ENCODE measurements around the gene TNFAIP8L1.

Gene TNFAIP8L1

GRCh38 chr19:4690361-4690760, 51.0 kb downstream of the TNFAIP8L1 start:
- H3K27me3 ChIP-seq (ENCODE audit: insufficient read depth, poor library complexity, severe bottlenecking): no peaks in the 10 kb centered on the region
- TF ChIP-seq SPI1 (IDR thresholded peaks at IDR 0.05; ENCODE audit: borderline replicate concordance, low read depth) (peak; percentile 50), REST (IDR thresholded peaks at IDR 0.05; ENCODE audit: insufficient replicate concordance, low read depth) (no peak)
- H3K4me3 ChIP-seq (replicated peaks; ENCODE audit: insufficient read depth, low read length): no peak overlapping the region
- H3K27ac ChIP-seq (replicated peaks): no peak overlapping the region
- no peak for DNase-seq (ENCODE audit: low read depth in 1 of 2, low spot score in 1 of 2)

GRCh38 chr19:4691373-4691772, 52.1 kb downstream of the TNFAIP8L1 start:
- TF ChIP-seq SPI1 (IDR thresholded peaks at IDR 0.05; ENCODE audit: borderline replicate concordance, low read depth): no peak
- TF ChIP-seq GABPA (IDR thresholded peaks at IDR 0.05; ENCODE audit: low read depth): no peak
- DNase-seq (ENCODE audit: low read depth in 1 of 2, low spot score in 1 of 2): no peak
- no peaks in the 10 kb centered on the region for H3K27me3 ChIP-seq (ENCODE audit: insufficient read depth, poor library complexity, severe bottlenecking)
- H3K27ac ChIP-seq (replicated peaks): no peak overlapping the region
- no peak overlapping the region for H3K4me3 ChIP-seq (replicated peaks; ENCODE audit: insufficient read depth, low read length)

- DNase-seq (ENCODE audit: low read depth in 1 of 2, low spot score in 1 of 2): no peak
- no peak overlapping the region for H3K4me3 ChIP-seq (replicated peaks; ENCODE audit: insufficient read depth, low read length)
- TF ChIP-seq POLR2AphosphoS5 (IDR thresholded peaks at IDR 0.05; ENCODE audit: low read depth): no peak
- no peak for TF ChIP-seq REST (IDR thresholded peaks at IDR 0.05; ENCODE audit: insufficient replicate concordance, low read depth)
- no peaks in the 10 kb centered on the region for H3K27me3 ChIP-seq (ENCODE audit: insufficient read depth, poor library complexity, severe bottlenecking)
- no peak overlapping the region for H3K27ac ChIP-seq (replicated peaks)
Measured at GRCh38 chr19:4692251-4693077, 53.1 kb downstream of the TNFAIP8L1 start.

GRCh38 chr19:4693078-4693350, 53.7 kb downstream of the TNFAIP8L1 start:
- Histone ChIP-seq H3K27ac (replicated peaks) (no peak overlapping the region), H3K27me3 (ENCODE audit: insufficient read depth, poor library complexity, severe bottlenecking) (no peaks in the 10 kb centered on the region), H3K4me3 (replicated peaks; ENCODE audit: insufficient read depth, low read length) (no peak overlapping the region)
- no peak for DNase-seq (ENCODE audit: low read depth in 1 of 2, low spot score in 1 of 2)
- TF ChIP-seq GABPA (IDR thresholded peaks at IDR 0.05; ENCODE audit: low read depth): no peak
- no peak for TF ChIP-seq POLR2AphosphoS5 (IDR thresholded peaks at IDR 0.05; ENCODE audit: low read depth)
- no peak for TF ChIP-seq CTCF (IDR thresholded peaks at IDR 0.05; ENCODE audit: insufficient read depth, low read length)
- no peak for TF ChIP-seq SPI1 (IDR thresholded peaks at IDR 0.05; ENCODE audit: borderline replicate concordance, low read depth)
- no peak for TF ChIP-seq REST (IDR thresholded peaks at IDR 0.05; ENCODE audit: insufficient replicate concordance, low read depth)
